ENCODE data around the gene EDARADD. TPM values are rescaled to one million over a fixed set of nuclear protein-coding genes. Genes with fewer than 3 reads are reported as not detected.
"Not testable (repeated sequence)": the region's sequence is repeated elsewhere in the genome, so short reads cannot be mapped to it uniquely, and the experiment has no call there.

Gene EDARADD
- total RNA-seq, 1 experiment from 2014 or later = not detected

- DNase-seq (ENCODE audit: low read depth) = no peak
Measured at GRCh38 chr1:236486356-236487002, 92.4 kb downstream of the EDARADD start.

GRCh38 chr1:236489161-236489560, 95.1 kb downstream of the EDARADD start:
- not testable (repeated sequence) for DNase-seq (ENCODE audit: low read depth)

- peak; percentile 47 for DNase-seq (ENCODE audit: low read depth)
Measured at GRCh38 chr1:236489710-236490377, 95.8 kb downstream of the EDARADD start.

- DNase-seq (ENCODE audit: low read depth) = no peak
Measured at GRCh38 chr1:236491469-236492136, 97.5 kb downstream of the EDARADD start.

GRCh38 chr1:236492378-236492777, 98.3 kb downstream of the EDARADD start:
- no peak for DNase-seq (ENCODE audit: low read depth)

- DNase-seq (ENCODE audit: low read depth) = no peak
Measured at GRCh38 chr1:236494082-236494481, 100.0 kb downstream of the EDARADD start.

GRCh38 chr1:236494586-236495466, 100.7 kb downstream of the EDARADD start:
- DNase-seq (ENCODE audit: low read depth) = peak; percentile 28

GRCh38 chr1:236495467-236496112, 101.5 kb downstream of the EDARADD start:
- peak; percentile 10 for DNase-seq (ENCODE audit: low read depth)

- DNase-seq (ENCODE audit: low read depth) = no peak
Measured at GRCh38 chr1:236497908-236498307, 103.8 kb downstream of the EDARADD start.

GRCh38 chr1:236501093-236501492, 107.0 kb downstream of the EDARADD start:
- DNase-seq (ENCODE audit: low read depth) = no peak

- DNase-seq (ENCODE audit: low read depth) = peak; percentile 29
Measured at GRCh38 chr1:236502579-236502971, 108.5 kb downstream of the EDARADD start.

GRCh38 chr1:236502972-236503639, 109.0 kb downstream of the EDARADD start:
- DNase-seq (ENCODE audit: low read depth) = peak; percentile 49

GRCh38 chr1:236504338-236504737, 110.3 kb downstream of the EDARADD start:
- not testable (repeated sequence) for DNase-seq (ENCODE audit: low read depth)

- DNase-seq (ENCODE audit: low read depth) = no peak
Measured at GRCh38 chr1:236507022-236507700, 113.1 kb downstream of the EDARADD start.

GRCh38 chr1:236508593-236509027, 114.5 kb downstream of the EDARADD start:
- no peak for DNase-seq (ENCODE audit: low read depth)

GRCh38 chr1:236509203-236509602, 115.1 kb downstream of the EDARADD start:
- no peak for DNase-seq (ENCODE audit: low read depth)

- DNase-seq (ENCODE audit: low read depth) = no peak
Measured at GRCh38 chr1:236509647-236510401, 115.7 kb downstream of the EDARADD start.

- no peak for DNase-seq (ENCODE audit: low read depth)
Measured at GRCh38 chr1:236511735-236512418, 117.8 kb downstream of the EDARADD start.
